Activated CD4-positive, CD25-positive, alpha-beta regulatory T cell treated with anti-CD3 and anti-CD28 coated beads, Interleukin-2, amount 50 U/mL, for 16 hours (primary cell): ENCODE measurements around the gene LMF2.

ENCODE experiments used
- DNase-seq: peaks from one replicate; pipeline ENCODE4 v3.0.0-alpha.2; 2020; ENCODE audit warnings: low read depth, low spot score

LMF2 gene

DNA sequence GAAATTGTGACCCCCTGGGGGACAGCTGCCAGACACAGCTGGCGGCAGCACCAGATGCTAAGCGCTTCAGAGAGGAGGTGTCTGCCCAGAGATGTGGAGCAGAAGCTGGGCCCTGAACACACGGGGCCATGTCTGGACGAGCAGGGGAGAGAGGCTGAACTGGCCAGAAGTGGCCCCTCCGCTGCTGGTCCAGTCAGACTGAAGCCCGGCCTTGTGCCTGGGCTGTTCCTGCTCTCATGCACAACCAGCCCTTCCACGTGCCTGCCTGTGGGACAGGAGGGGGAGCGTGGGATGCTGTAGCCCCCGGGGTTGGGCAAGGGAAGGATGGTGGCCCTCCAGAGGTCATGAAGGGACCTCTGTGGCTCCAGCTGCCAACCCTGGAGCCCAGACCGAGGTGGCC, 24.4 kb downstream of the LMF2 start:
- no peak for DNase-seq

DNA sequence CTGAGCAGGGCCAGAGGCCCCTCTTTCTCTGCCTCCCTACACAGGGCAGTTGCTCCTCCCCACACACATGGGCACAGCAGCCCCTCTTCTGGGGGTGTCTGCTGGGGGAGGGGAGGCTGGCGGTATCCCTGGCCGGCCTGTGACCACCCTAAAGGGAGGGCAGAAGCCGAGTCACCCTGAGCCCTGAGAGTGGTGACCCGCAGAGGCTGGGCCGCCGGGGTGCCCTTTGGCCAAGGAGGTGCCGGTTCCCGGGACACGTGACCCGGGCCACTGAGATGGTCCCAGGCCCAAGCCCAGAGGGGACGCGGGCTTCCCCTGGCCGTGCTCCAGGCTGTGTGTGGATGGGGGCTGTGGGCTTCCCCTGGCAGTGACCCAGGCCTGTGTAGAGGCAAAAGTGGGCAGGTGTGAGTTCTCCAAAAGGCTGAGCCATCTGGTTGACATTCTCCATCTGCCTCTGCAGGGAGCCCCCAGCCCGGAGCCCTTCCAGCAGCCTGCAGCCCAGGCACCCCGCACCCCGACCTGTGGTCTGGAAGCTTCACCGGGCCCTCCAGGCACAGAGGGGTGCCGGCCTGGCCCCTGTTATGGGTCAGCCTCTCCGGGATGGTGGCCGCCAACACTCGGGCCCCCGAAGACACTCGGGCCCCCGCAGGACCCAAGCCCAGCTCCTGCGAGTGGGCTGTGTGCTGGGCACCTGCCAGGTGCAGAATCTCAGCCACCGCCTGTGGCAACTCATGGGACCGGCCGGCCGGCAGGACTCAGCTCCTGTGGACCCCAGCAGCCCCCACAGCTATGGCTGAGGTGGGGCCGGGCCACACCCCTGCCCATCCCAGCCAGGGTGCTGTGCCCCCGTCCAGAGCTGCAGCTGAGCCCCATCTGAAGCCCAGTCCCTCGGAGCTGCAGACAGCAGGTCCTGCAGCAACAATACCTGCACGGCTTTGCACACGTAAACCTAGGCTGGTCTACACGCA, 25.1 kb downstream of the LMF2 start:
- DNase-seq, result no peak

DNA sequence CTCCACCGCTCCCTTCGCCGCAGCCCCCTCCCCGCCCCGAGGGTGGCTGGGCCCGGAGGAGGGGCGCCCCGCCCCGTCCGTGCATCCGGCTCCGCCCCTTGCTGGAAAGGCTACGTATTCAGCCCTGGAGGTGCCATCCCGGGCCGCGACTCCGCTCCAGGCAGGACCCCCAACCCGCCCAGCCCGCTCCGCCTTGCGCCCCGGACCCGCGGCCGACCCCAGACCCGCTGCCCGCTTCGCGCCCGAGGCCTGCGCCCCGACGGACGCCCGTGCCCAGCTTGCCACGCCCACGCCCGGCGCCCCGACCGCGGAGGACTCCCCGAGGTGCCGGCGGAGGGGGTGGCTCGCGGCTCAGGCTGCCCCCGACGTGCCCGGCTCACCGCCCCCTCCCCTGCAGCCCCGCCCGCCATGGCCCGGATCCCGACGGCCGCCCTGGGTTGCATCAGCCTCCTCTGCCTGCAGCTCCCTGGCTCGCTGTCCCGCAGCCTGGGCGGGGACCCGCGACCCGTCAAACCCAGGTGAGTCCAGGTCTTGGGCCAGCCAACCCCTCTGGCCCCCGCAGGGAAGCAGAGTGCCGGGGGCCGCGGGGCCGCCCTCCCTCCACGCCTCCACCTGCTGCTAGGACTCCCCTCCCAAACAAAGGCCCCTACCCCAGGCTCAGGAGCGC, 25.9 kb downstream of the LMF2 start, which contains the start of gene ADM2:
TSS of gene ADM2 (plus strand) at position 104 of the 667 bp plus-strand sequence. CDS start at position 409, 305 bp downstream.
- no peak for DNase-seq

DNA sequence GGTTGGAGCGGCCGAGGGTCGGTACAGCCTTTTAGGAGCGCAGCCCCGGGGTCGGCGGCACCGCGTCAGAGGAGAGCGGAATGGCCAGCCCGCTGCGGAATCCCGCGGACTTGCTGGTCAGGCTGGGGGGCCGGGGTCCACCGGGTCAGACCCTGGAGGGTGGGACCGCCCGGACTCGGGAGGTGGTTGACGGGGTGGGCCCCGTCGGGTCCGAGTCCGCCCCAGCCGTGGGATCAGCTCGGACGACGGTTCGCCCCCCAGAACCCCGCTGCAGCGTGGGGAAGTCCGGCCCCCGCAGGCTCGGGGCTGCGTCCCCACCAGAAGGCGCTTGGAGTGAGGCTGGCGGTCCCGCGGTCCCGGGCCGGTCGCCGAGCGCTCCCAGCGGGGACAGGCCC, 26.5 kb downstream of the LMF2 start:
- DNase-seq, result no peak

DNA sequence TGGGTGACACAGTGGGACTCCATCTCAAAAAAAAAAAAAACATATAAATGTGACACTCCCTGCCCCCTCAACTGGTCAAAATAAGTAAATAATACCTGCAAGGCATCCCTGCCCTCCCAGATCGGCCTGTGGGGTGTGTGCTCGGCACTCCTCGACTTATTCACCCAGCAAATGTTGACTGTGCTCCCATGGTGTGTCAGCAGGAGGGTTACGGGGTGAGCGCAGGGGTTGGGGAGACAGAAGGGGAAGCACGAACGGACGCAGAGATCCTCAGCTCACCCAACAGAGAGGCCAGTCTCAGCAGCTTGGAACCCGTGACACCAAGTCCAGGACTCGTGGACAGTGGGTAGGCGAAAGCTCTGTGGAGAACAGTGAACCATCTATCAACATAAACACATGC, 27.8 kb downstream of the LMF2 start:
- no peak for DNase-seq

DNA sequence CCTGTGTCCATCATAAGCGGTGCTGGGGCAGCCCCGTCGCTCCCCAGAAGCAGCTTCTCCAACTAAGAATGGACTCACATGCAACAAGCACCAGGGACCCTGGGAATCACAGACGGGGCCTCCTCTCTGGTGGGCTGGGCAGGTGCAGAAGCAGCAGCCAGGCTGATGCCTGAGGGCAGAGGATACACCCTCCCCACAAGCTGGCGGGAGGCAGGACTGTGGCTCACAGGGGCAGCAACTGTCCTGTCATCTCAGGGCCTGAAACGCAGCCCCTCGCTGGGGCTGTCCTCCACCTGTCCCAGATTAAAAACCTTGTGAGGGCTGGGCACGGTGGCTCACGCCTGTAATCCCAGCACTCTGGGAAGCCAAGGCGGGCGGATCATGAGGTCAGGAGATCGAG, 29.6 kb downstream of the LMF2 start:
- DNase-seq, result no peak

DNA sequence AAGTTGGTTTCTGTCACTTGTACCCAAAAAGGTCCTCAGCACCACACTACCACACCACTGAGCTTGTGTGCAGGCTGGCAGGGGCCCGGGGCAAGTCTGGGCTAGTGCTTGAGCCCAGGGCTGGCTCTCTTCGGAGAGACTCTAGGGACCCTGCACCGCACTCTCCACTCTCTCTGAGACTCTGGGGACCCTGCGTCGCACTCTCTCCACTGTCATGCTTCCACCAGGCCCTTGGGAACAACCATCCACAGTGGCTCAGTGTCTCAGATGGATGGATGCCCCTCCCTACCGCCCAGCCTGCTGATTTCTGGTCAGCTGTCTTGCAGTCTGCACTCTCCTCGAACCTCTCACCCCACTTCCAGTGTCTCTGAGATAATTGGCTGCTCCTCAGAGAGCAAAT, 30.6 kb downstream of the LMF2 start:
- no peak for DNase-seq

DNA sequence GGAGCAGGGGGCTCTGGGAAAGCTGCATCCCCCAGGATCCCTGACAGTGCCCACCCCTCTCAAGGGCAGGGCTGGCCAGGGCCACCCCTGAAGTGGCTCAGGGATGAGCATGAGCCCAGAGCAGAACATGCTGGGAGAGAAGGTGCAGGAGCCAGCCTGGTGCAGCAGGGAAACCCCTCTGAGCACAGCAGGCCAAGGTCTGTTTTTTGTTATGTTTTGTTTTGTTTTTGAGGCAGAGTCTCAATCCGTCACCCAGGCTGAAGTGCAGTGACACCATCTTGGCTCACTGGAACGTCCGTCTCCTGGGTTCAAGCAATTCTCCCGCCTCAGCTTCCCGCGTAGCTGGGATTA, 31.9 kb downstream of the LMF2 start:
- DNase-seq, result no peak

DNA sequence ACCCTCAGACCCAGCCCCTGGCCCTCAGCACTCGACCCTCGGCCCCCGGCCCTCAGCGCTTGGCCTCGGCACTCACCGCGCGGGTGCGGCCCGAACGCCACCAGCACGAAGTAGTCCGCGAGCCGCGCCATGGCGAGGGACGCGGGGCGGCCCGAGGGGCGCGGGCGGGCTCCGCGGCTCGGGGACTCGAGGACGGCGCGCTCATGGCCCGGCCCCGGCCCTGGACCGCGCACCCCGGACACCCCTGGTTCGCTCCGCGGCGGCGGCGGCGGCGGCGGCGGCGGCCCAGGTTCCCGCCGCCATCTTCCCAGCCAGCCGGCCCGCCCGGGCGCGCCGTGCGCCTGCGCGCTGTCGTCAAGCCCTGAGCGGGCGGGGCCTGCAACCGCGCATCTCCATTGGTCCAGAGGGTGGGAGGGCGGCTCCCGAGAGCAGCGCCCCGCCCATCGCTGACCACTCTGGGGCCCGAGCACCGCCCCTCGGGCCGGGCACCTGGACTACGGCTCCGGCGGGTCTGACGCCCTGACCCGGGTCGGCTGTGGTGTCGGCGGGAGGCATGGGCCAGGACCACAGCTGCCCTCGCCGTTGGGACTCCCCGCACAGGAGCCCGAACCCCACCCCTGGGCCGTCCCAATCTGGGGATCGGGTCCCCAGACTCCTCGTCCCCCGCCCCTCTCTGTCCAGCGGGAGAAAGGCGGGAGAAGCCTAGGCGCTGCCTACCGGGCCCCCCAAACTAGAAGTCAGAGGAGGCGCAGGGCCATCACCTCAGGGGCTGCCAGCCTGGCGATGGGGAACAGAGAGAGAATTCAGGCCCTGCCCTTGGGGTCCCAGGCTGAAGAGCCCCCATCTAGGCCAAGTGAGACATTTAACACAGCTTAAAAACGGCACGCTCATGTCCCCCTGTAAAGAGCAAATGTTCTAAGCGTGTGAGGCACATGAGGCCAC, 32.5 kb downstream of the LMF2 start, which contains the start of gene SBF1:
TSS of gene SBF1 (minus strand) at position 326 of the 942 bp plus-strand sequence. CDS start at position 131, 195 bp downstream.
- peak; percentile 82 for DNase-seq

DNA sequence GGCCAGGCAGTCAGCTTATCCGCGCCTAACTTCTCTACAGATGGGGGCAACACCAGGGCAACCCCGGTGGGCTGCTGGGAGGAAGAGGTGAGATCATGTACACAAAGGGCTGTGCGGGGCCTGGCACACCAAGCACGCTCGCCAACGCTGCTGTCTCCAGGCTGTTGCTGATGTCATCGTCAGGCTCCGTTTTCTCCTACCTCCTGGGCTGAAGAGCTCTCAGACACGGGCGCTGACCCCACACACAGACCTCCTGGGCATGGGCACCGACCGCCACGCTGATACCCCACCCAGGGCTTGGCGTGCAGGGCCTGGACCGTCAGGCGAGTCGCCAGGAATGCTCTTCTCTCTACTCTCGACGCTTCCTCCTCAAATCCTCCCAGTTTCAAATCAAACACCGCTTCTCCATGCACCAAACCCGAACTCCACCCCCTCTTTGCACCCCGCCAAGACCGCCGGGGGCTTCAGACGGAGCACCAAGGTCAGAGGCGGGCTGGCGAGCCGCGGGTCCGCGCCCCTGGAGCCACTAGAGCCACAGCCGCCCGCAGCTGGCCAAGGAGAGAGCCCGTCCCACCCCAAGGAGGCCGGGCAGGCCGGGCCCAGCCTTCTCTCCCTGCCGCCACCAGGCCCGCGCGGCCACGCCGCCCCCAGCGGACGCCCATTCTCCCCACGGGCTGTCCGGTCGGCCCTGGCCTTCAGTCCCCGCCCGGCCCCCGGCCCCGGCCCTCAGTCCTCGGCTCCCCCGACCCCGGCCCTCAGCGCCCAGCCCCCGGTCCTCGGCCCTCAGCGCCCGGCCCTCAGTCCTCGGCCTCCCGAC, 33.4 kb downstream of the LMF2 start:
- DNase-seq, result no peak

DNA sequence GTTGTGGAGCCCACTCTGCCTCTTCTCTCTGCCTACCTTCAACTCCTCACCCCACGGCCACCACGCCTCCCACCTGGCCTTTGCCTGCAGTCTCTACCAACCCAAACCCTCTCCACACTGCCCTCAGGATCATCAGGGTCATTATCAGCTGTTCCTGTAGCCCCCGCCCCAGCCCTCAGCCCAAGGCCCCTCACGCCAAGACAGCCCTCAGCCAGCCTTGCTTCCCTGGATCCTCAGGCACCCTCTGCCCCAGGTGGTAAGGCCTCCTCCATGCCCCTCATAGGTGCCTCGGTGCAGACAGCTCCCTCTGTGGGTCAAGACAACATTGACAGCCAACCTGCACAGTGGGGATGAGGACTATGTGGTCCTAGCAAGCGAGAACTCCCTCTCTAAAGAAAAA, 34.4 kb downstream of the LMF2 start:
- DNase-seq, result no peak

DNA sequence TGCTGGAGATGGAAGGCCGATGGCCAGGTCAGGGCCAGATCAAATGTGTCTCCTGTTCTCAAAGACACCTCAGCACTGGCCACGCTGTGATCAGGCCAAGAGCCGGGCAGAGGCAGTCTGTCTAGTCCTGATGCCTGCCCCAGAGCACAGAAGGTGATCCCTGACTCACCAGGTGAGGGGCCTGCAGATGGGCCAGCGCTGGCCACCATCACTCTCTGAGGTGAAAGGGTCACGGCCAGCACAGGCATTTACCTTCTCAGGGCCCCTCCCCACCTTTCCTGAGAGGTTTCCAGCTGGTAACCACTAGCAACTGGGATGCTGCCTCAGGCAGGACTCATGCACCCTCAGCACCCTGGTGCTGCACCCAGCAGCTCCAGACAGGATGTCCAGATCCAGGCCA, 35.5 kb downstream of the LMF2 start:
- DNase-seq, result no peak

DNA sequence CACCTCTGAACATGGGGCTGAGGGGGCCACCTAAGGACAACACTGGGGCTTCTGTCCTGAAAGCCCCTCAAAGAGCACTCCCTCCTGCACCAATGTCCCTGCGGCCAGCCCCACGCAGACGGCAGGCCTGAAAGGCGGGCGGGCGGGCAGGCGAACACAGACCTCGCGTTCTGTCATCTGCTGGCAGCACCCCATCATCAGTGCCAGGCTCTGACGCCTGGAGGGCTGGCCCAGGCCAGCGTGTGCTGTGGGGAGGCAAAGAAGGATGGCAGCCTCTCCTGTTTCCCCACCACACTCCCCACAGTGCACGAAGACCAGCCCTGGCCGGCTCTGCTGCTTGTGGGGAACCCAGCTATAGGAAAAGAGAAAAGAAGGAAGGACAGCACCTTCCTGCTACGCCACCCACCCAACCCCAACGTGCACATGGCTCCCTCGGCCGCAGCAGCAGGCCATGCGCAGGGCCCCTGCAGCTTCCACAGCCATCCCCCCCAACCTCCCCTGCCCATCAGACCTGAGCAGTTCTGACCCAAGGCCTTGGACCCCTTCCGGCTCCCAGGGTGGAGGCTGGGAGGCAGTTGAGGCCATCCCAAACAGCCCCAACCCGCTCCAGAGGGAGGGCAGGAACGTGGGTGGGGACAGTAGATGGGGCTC, 36.2 kb downstream of the LMF2 start:
- no peak for DNase-seq

DNA sequence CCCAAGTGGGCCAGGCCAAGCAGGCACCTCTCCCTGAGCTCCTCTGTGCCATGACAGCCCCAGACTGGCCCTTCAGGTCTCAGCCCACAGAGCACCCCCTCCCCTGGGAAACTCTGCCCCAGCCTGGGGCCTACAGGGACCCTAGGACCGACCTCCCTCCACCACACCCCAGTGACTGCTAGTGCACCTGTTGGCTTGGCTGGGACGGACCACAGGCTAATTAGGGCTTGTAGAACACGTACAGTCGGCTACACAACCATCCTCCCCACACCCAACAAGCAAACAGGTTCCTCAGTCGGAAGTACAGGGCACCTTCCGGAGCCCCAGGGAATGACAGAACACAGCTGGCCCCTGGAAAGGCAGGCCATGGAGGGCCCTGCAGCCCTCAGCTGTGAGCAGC, 37.0 kb downstream of the LMF2 start:
- no peak for DNase-seq

DNA sequence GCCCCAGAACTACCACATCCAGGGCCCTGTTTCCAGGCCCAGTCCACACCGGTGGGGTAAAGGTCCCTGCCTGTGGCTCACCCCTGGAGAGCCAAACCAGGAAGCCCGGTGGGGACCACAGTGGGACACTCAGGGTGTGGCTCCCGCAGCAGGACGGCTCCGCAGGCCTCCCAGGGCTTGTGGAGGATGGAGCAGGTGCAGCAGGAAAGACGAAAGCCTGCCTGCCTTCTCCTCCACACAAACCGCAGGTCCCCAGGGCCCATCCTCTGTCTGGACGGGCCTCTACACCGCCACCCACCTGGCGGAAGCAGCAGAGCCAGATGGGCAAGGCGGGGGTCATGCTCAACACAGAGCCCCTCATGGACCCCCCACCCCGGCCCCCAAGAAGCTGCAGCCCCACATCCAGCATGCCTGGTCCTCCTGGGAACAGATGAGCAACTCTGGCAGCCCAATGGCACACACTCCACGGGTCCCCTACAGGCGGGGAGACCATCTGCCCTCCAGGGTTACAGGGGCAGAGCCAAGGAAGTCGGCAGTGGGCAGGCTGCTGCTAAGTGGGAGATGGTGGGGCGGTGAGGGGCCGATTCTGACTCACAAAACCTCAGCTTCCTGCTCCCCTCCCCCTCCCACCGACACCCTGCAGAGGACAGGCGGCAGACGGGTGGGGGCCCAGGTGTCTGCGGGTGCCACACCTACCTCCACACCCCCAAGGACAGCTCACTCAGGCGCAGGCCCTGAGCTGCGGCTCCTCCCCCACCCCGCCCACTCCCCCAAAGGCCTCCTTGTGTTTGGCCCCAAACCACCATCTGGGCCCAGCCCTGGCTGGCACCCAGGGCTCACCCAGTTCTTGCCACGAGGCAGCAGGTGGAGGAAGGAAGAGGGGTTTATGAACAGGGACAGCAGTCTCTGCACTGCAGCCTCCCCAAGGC, 37.9 kb downstream of the LMF2 start:
- DNase-seq, result peak; percentile 86

DNA sequence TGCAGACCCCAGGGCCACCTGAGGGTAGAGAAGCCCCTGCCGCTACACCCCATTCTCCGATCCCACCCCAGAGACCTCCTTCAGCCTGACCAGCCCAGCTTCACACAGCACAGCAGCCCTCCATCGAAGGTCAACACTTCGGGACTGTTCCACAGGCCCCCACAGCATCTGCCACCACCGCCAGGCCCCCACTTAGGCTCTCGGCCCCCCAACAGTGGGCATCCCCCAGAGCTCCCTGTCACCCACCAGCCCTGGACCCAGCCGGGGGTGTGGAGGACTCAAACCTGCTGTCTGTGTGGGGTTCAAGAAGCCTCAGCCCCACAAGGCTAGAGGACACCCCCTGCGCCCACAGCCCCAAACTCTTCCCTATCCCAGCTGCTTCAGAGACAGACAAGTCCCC, 38.9 kb downstream of the LMF2 start:
- DNase-seq, result no peak

DNA sequence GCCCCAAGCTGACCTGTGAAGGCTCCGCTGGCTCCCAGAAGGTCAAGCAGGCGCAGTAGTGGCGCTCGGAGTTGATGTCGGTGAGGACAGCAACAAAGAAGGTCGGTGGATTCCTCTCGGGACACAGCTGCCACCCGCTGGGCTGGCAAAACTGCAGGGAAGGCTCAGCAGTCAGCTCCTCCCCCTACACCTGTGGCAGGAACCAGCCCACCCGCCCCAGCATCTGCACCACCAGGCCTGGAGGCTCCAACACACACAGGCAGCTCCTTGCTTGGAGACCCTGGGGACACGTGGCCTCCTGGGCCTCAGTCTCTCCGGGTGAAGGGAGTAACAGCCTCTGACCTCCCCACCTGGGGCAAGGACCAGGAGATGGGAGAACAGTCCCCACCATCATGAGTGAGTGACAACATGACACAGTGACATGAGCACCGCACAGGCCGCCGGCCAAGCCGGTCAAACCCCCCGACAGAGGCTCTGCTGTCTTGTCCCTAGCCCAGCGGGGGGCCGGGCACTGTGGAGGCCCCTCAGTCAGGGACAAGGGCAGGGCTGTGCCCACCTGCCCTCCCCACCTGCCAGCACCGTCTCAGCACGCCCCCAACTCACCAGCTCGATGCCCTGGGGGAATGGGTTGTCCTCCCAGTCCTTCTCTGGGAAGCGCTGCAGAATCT, 39.6 kb downstream of the LMF2 start:
- DNase-seq, result no peak

DNA sequence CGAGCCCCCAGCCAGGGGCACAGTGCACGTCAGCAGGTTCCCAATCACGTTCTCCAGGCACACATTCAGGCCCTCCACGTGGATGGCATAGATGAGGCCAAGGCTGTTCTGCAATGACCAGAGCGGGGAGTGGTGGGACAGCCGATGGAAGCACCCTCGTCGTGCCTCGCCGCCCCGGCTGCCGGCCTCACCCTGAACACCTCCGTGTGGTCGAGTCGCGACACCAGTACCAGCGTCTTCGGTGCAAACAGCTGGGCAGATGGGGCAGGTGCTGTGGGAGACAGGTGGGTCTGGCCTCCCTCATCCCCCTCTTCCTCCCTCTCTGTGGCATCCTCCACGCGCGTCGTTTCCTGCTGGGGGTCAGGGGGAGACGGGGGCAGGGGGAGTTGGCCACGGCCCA, 40.2 kb downstream of the LMF2 start:
- DNase-seq, result no peak
